Gastroesophageal sphincter (tissue), 3 donors: ENCODE measurements around the gene EFCAB5.

Experiments
- CTCF ChIP-seq, 4 experiments: fragments of 200-600 bp in 2 of 4; fragments of 450-650 bp in 2 of 4; sonication (generic) in 1 of 4; IDR thresholded peaks; one replicate each; pipeline ENCODE4 v1.5.1; 2017 to 2019; ENCODE audit warnings: antibody characterized with exemption in 4 of 4, mild to moderate bottlenecking in 2 of 4, moderate library complexity in 2 of 4
- POLR2A ChIP-seq, 2 donors: fragments of 450-650 bp; IDR thresholded peaks; one replicate each; pipeline ENCODE4 v1.6.1; 2017; ENCODE audit warnings: antibody characterized with exemption in 2 of 2, mild to moderate bottlenecking in 2 of 2, moderate library complexity in 1 of 2

- TF ChIP-seq CTCF (IDR thresholded peaks at IDR 0.05) = no peak
- TF ChIP-seq POLR2A (IDR thresholded peaks at IDR 0.05) = no peak
Measured at GRCh38 chr17:30151471-30151870, 210.0 kb downstream of the EFCAB5 start.
